ENCODE results near the gene QSOX1. TPM values are rescaled to one million over a fixed set of nuclear protein-coding genes. Genes with fewer than 3 reads are reported as not detected.

The QSOX1 gene
- total RNA-seq, 1 experiment from 2014 or later = 192 TPM

- ATAC-seq (peak; percentile 4; the same call in 1 of the 2 replicates), DNase-seq (peak; percentile 52)
- Histone ChIP-seq H3K79me2 (ENCODE audit: low read length) (peaks cover 75% of the 10 kb centered on the region), H3K36me3 (ENCODE audit: low read depth, low read length) (peaks cover 30% of the 10 kb centered on the region), H3K9ac (ENCODE audit: low read length) (peak overlapping the region; percentile 93), H3F3A (ENCODE audit: low read length, unreplicated experiment) (no peaks in the 10 kb centered on the region), H3K9me3 (ENCODE audit: low read length) (no peaks in the 10 kb centered on the region), H3K4me3 (ENCODE audit: low read length) (peak overlapping the region; percentile 99), H2AFZ (ENCODE audit: low read length) (no peak overlapping the region), H3K4me1 (ENCODE audit: insufficient read depth, low read length) (peaks cover 54% of the 10 kb centered on the region), H3K27ac (ENCODE audit: low read length) (peak overlapping the region; percentile 99), H4K20me1 (ENCODE audit: low read length) (peaks cover 58% of the 10 kb centered on the region), H3K4me2 (ENCODE audit: low read length) (peak overlapping the region; percentile 87), H3K27me3 (ENCODE audit: low read length) (no peaks in the 10 kb centered on the region), H3K9me2 (replicated peaks; ENCODE audit: low read length) (no peaks in the 10 kb centered on the region)
- POLR2A ChIA-PET (ENCODE audit: unreplicated experiment) = no interaction called here
- CTCF ChIA-PET = interaction anchor here (0.5 kb wide), 1 partner anchor 62 kb away, joined by 3 read pairs; no protein-coding TSS in a partner anchor
- BruUV-seq (replicated peaks) = no TSS peak
- TF ChIP-seq CTCF (conservative IDR thresholded peaks at IDR 0.05; ENCODE audit: low read depth, low read length) (no peak), EZH2 (IDR thresholded peaks at IDR 0.05; ENCODE audit: low read length, unreplicated experiment) (no peak), EZH2phosphoT487 (IDR thresholded peaks at IDR 0.05; ENCODE audit: borderline replicate concordance, low read length) (no peak)
- intact Hi-C loops (cut with micrococcal nuclease) = loop anchor here (1.0 to 5.0 kb wide), 6 partner anchors 30 to 274 kb away; partner anchors contain the start of genes CEP350 and TOR1AIP1
These were observed 2.0 kb downstream of the QSOX1 start for GRCh38 chr1:180156631-180157091.

GRCh38 chr1:180157108-180157507, 2.4 kb downstream of the QSOX1 start:
- ATAC-seq (peak; percentile 12), DNase-seq (peak; percentile 29)
- Histone ChIP-seq H3K9ac (ENCODE audit: low read length) (peak overlapping the region; percentile 93), H3F3A (ENCODE audit: low read length, unreplicated experiment) (no peaks in the 10 kb centered on the region), H3K9me3 (ENCODE audit: low read length) (no peaks in the 10 kb centered on the region), H3K4me3 (ENCODE audit: low read length) (peak overlapping the region; percentile 99), H3K27me3 (ENCODE audit: low read length) (no peaks in the 10 kb centered on the region), H3K79me2 (ENCODE audit: low read length) (peaks cover 79% of the 10 kb centered on the region), H3K9me2 (replicated peaks; ENCODE audit: low read length) (no peaks in the 10 kb centered on the region), H2AFZ (ENCODE audit: low read length) (no peak overlapping the region), H3K27ac (ENCODE audit: low read length) (peak overlapping the region; percentile 99), H3K36me3 (ENCODE audit: low read depth, low read length) (peaks cover 30% of the 10 kb centered on the region), H4K20me1 (ENCODE audit: low read length) (peaks cover 63% of the 10 kb centered on the region), H3K4me2 (ENCODE audit: low read length) (peak overlapping the region; percentile 87), H3K4me1 (ENCODE audit: insufficient read depth, low read length) (peaks cover 49% of the 10 kb centered on the region)
- CTCF ChIA-PET = interaction anchor here (0.5 to 0.6 kb wide), 3 partner anchors 29 to 1890 kb away, joined by 3 read pairs; no protein-coding TSS in a partner anchor
- intact Hi-C loops (cut with micrococcal nuclease) = loop anchor here (1.0 to 5.0 kb wide), 6 partner anchors 31 to 275 kb away; partner anchors contain the start of genes CEP350 and TOR1AIP1
- TSS peak; percentile 56 for BruUV-seq (replicated peaks)
- POLR2A ChIA-PET (ENCODE audit: unreplicated experiment) = interaction anchor here (0.5 to 0.6 kb wide), 2 partner anchors 42 to 747 kb away, joined by 3 read pairs; no protein-coding TSS in a partner anchor
- no peak for TF ChIP-seq EZH2 (IDR thresholded peaks at IDR 0.05; ENCODE audit: low read length, unreplicated experiment)
- TF ChIP-seq CTCF (conservative IDR thresholded peaks at IDR 0.05; ENCODE audit: low read depth, low read length) = no peak
- no peak for TF ChIP-seq EZH2phosphoT487 (IDR thresholded peaks at IDR 0.05; ENCODE audit: borderline replicate concordance, low read length)

DNA sequence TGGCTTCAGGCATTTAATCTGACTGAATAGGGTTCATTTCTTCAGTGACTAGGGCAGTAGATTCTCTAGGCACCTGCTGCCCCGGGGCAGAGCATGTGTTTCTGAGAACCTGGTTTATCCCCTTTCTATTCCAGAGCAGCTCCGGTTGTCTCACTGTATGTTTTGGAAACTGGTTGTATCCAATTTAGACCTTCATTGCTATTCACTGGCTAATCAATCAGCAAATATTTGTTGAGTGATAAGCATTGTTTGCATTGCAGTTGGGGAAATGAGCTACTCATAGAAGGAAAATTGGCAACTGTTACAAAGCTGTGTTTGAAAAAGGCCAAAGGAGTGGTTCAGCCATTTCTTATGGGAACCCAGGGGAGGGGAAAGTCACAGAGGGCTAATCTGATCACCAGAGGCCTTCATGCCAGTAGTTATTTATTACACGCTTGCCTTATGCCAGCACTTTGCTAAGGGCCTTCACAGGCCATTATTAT, 2.9 kb downstream of the QSOX1 start:
- peak overlapping the region; percentile 99 for H3K27ac ChIP-seq (ENCODE audit: low read length)
- no peaks in the 10 kb centered on the region for H3K9me3 ChIP-seq (ENCODE audit: low read length)
- H3K4me3 ChIP-seq (ENCODE audit: low read length) = peak overlapping the region; percentile 99
- peaks cover 44% of the 10 kb centered on the region for H3K4me1 ChIP-seq (ENCODE audit: insufficient read depth, low read length)
- ChIA-PET POLR2A (ENCODE audit: unreplicated experiment) (interaction anchor here (0.5 to 0.6 kb wide), 5 partner anchors 30 to 748 kb away, joined by 3 to 9 read pairs (median 4); no protein-coding TSS in a partner anchor), CTCF (interaction anchor here (0.5 to 0.6 kb wide), 3 partner anchors 30 to 1890 kb away, joined by 3 read pairs; no protein-coding TSS in a partner anchor)
- peak overlapping the region; percentile 93 for H3K9ac ChIP-seq (ENCODE audit: low read length)
- H3K27me3 ChIP-seq (ENCODE audit: low read length) = no peaks in the 10 kb centered on the region
- BruUV-seq (replicated peaks) = no TSS peak
- TF ChIP-seq EZH2 (IDR thresholded peaks at IDR 0.05; ENCODE audit: low read length, unreplicated experiment) (no peak), EZH2phosphoT487 (IDR thresholded peaks at IDR 0.05; ENCODE audit: borderline replicate concordance, low read length) (no peak), CTCF (conservative IDR thresholded peaks at IDR 0.05; ENCODE audit: low read depth, low read length) (no peak)
- ATAC-seq (peak; percentile 53), DNase-seq (peak; percentile 91)
- no peaks in the 10 kb centered on the region for H3F3A ChIP-seq (ENCODE audit: low read length, unreplicated experiment)
- peak overlapping the region; percentile 87 for H3K4me2 ChIP-seq (ENCODE audit: low read length)
- no peak overlapping the region for H2AFZ ChIP-seq (ENCODE audit: low read length)
- H3K36me3 ChIP-seq (ENCODE audit: low read depth, low read length) = peaks cover 30% of the 10 kb centered on the region
- peaks cover 68% of the 10 kb centered on the region for H4K20me1 ChIP-seq (ENCODE audit: low read length)
- intact Hi-C loops (cut with micrococcal nuclease) = loop anchor here (1.0 to 5.0 kb wide), 6 partner anchors 31 to 275 kb away; partner anchors contain the start of genes CEP350 and TOR1AIP1
- no peaks in the 10 kb centered on the region for H3K9me2 ChIP-seq (replicated peaks; ENCODE audit: low read length)
- H3K79me2 ChIP-seq (ENCODE audit: low read length) = peaks cover 84% of the 10 kb centered on the region

All from PC-3 (cell line).